ENCODE measurements around the gene FAF1. TPM values are rescaled to one million over a fixed set of nuclear protein-coding genes. Genes with fewer than 3 reads are reported as not detected.

FAF1 gene
- total and polyA plus RNA-seq, 2 donors (not counting 3 experiments of a cell fraction or from before 2014, with no cell fraction given), result 9.0 to 57.6 TPM

DNA sequence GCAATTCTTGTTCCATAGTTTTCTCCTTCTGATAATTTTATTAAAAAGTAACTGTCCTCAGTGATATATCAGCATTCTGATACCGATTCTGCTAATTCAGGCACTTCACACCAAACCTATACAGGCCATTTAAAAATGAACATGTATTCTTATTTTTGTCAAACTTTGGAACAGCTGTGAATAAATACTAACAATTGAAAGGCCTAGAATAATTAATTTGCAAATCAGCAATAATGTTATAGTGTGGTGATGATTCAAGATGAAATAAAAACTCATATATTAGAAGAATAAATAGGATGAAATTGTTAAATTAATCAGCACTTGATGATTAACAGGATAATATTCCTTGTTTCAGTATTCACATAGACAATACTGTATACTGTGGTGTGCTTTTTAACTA, 19.9 kb upstream of the FAF1 start:
- peaks cover 13% of the 10 kb centered on the region for H3K4me1 ChIP-seq (ENCODE audit: control insufficient read depth, extremely low read depth, insufficient read depth, low read length)
- no TSS peak for BruUV-seq (replicated peaks)
- no peak overlapping the region for H3K27ac ChIP-seq (ENCODE audit: insufficient read depth, low read depth, low read length)
- H3K9ac ChIP-seq (replicated peaks; ENCODE audit: extremely low read depth, insufficient read depth, low read length), result no peak overlapping the region
- POLR2A ChIA-PET, result no interaction called here
- no peak overlapping the region for H2AFZ ChIP-seq (ENCODE audit: low read depth, low read length)
- TF ChIP-seq POLR2A (IDR thresholded peaks at IDR 0.05; ENCODE audit: low read depth, low read length), result no peak
- TF ChIP-seq, protein P1, sequence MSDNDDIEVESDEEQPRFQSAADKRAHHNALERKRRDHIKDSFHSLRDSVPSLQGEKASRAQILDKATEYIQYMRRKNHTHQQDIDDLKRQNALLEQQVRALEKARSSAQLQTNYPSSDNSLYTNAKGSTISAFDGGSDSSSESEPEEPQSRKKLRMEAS (IDR thresholded peaks at IDR 0.05; ENCODE audit: insufficient read depth, insufficient read length), result no peak
- TF ChIP-seq MYC (IDR thresholded peaks at IDR 0.05; ENCODE audit: low read depth, low read length), result no peak
- TF ChIP-seq FOS (IDR thresholded peaks at IDR 0.05; ENCODE audit: borderline replicate concordance, insufficient read depth, low read length), result no peak
- TF ChIP-seq POLR2AphosphoS5 (IDR thresholded peaks at IDR 0.05; ENCODE audit: insufficient read depth, low read depth, low read length), result no peak
- no peak for TF ChIP-seq GATA2 (IDR thresholded peaks at IDR 0.05; ENCODE audit: insufficient read depth, insufficient read length, low read depth, low read length)
- TF ChIP-seq EZH2 (IDR thresholded peaks at IDR 0.05; ENCODE audit: borderline replicate concordance, low read depth, low read length, severe bottlenecking), result no peak
- TF ChIP-seq JUN (IDR thresholded peaks at IDR 0.05; ENCODE audit: borderline replicate concordance, insufficient read depth, insufficient read length, low read depth), result no peak
- TF ChIP-seq, protein P2, sequence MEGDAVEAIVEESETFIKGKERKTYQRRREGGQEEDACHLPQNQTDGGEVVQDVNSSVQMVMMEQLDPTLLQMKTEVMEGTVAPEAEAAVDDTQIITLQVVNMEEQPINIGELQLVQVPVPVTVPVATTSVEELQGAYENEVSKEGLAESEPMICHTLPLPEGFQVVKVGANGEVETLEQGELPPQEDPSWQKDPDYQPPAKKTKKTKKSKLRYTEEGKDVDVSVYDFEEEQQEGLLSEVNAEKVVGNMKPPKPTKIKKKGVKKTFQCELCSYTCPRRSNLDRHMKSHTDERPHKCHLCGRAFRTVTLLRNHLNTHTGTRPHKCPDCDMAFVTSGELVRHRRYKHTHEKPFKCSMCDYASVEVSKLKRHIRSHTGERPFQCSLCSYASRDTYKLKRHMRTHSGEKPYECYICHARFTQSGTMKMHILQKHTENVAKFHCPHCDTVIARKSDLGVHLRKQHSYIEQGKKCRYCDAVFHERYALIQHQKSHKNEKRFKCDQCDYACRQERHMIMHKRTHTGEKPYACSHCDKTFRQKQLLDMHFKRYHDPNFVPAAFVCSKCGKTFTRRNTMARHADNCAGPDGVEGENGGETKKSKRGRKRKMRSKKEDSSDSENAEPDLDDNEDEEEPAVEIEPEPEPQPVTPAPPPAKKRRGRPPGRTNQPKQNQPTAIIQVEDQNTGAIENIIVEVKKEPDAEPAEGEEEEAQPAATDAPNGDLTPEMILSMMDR (IDR thresholded peaks at IDR 0.05; ENCODE audit: extremely low read depth in 1 of 2, insufficient read depth in 1 of 2, low read depth in 1 of 2, low read length in 2 of 2), result no peak
- CTCF ChIA-PET, result interaction anchor here (1.1 to 3.7 kb wide), 2 partner anchors 11 to 51 kb away, joined by 8 to 26 read pairs; partner anchors contain the start of gene CDKN2C
- H4K20me1 ChIP-seq (replicated peaks; ENCODE audit: control insufficient read depth, extremely low read depth, insufficient read depth, low read length), result no peaks in the 10 kb centered on the region
- DNase-seq (ENCODE audit: low read depth, low spot score) (no peak), FAIRE-seq (no peak)
- no peaks in the 10 kb centered on the region for H3K36me3 ChIP-seq (ENCODE audit: control insufficient read depth in 2 of 2, extremely low read depth in 1 of 2, insufficient read depth in 2 of 2, low read length in 2 of 2)
- no peak overlapping the region for H3K4me2 ChIP-seq (ENCODE audit: insufficient read depth, low read length)
- H3K79me2 ChIP-seq (ENCODE audit: control insufficient read depth, insufficient read depth, low read length), result no peaks in the 10 kb centered on the region
- no peak overlapping the region for H3K4me3 ChIP-seq (replicated peaks in 1 of 3; ENCODE audit: insufficient read depth in 1 of 3, low read depth in 1 of 3, low read length in 3 of 3)
- H3K27me3 ChIP-seq (ENCODE audit: control insufficient read depth in 2 of 2, insufficient read depth in 2 of 2, low read length in 2 of 2), result no peaks in the 10 kb centered on the region
- no peaks in the 10 kb centered on the region for H3K9me3 ChIP-seq (replicated peaks; ENCODE audit: control insufficient read depth, insufficient read depth, low read length)
- dilution Hi-C loops (cut with MboI; ENCODE audit: extremely low pct_ligation_motif_present, low sequenced_read_pairs) (no loop called here), intact Hi-C loops (cut with micrococcal nuclease) (loop anchor here (5.0 kb wide), 1 partner anchor 553 kb away; no protein-coding TSS in a partner anchor)
- no peaks in the 10 kb centered on the region for H3K9me1 ChIP-seq (replicated peaks; ENCODE audit: control insufficient read depth, extremely low read depth, insufficient read depth, low read length)
